Muscle layer of duodenum (tissue), 2 donors: Measurements from ENCODE around the gene TP53BP2.
"Not testable (repeated sequence)": the region's sequence is repeated elsewhere in the genome, so short reads cannot be mapped to it uniquely, and the experiment has no call there.

Experiments used
- H3K27ac ChIP-seq: one replicate; pipeline ENCODE4 v1.7.0; 2013; ENCODE audit warnings: mild to moderate bottlenecking, low read length
- H3K27me3 ChIP-seq: one replicate; pipeline ENCODE4 v1.7.0; 2013; ENCODE audit warnings: low read depth, mild to moderate bottlenecking, control low read depth, low read length
- H3K36me3 ChIP-seq, 2 donors: one replicate each; pipeline ENCODE4 v1.7.0; 2013; ENCODE audit warnings: low read length in 2 of 2, control low read depth in 1 of 2, mild to moderate bottlenecking in 1 of 2; ENCODE audit not compliant: insufficient read depth in 2 of 2, control insufficient read depth in 1 of 2
- H3K4me1 ChIP-seq, 2 donors: one replicate each; pipeline ENCODE4 v1.7.0; 2013; ENCODE audit warnings: low read length in 2 of 2, mild to moderate bottlenecking in 2 of 2, control low read depth in 1 of 2, moderate library complexity in 1 of 2; ENCODE audit not compliant: insufficient read depth in 2 of 2, control insufficient read depth in 1 of 2
- H3K4me3 ChIP-seq, 2 donors: one replicate each; pipeline ENCODE4 v1.7.0; 2013; ENCODE audit warnings: low read length in 2 of 2, low read depth in 1 of 2, mild to moderate bottlenecking in 1 of 2
- H3K9me3 ChIP-seq, 2 donors: one replicate each; pipeline ENCODE4 v1.7.0; 2013; ENCODE audit warnings: low read length in 2 of 2, control low read depth in 1 of 2, mild to moderate bottlenecking in 1 of 2; ENCODE audit not compliant: control insufficient read depth in 1 of 2
- donor health status: healthy.

The TP53BP2 gene

GRCh38 chr1:223748405-223748772, 97.4 kb downstream of the TP53BP2 start:
- H3K27me3 ChIP-seq: no peaks in the 10 kb centered on the region
- H3K9me3 ChIP-seq: no peaks in the 10 kb centered on the region
- H3K36me3 ChIP-seq: peaks cover 57 to 58% of the 10 kb centered on the region in 2 donors
- H3K4me1 ChIP-seq: peaks cover 10 to 13% of the 10 kb centered on the region in 2 donors
- peak overlapping the region; percentile 34 for H3K27ac ChIP-seq
- peak overlapping the region; percentile 51 to 52 for H3K4me3 ChIP-seq

- Histone ChIP-seq H3K27me3 (no peaks in the 10 kb centered on the region), H3K4me1 (peaks cover 10 to 13% of the 10 kb centered on the region in 2 donors), H3K9me3 (no peaks in the 10 kb centered on the region), H3K4me3 (peak overlapping the region in 1 of 2 donors; percentile 51), H3K36me3 (peaks cover 52 to 53% of the 10 kb centered on the region in 2 donors), H3K27ac (peak overlapping the region; percentile 10)
These were observed 97.9 kb downstream of the TP53BP2 start for GRCh38 chr1:223747838-223748335.

- Histone ChIP-seq H3K9me3 (no peaks in the 10 kb centered on the region), H3K27me3 (no peaks in the 10 kb centered on the region), H3K4me1 (peaks cover 10 to 13% of the 10 kb centered on the region in 2 donors), H3K36me3 (peaks cover 31 to 32% of the 10 kb centered on the region in 2 donors), H3K4me3 (no peak overlapping the region), H3K27ac (no peak overlapping the region)
These were observed 100.0 kb downstream of the TP53BP2 start for GRCh38 chr1:223745731-223746130.

GRCh38 chr1:223742856-223743517, 102.8 kb downstream of the TP53BP2 start:
- Histone ChIP-seq H3K36me3 (peaks cover 24 to 28% of the 10 kb centered on the region in 2 donors), H3K4me1 (peaks cover 16 to 24% of the 10 kb centered on the region in 2 donors), H3K9me3 (no peaks in the 10 kb centered on the region), H3K27me3 (no peaks in the 10 kb centered on the region), H3K4me3 (no peak overlapping the region), H3K27ac (no peak overlapping the region)

- Histone ChIP-seq H3K36me3 (peaks cover 15 to 18% of the 10 kb centered on the region in 2 donors), H3K4me1 (peaks cover 11 to 22% of the 10 kb centered on the region in 2 donors), H3K9me3 (no peaks in the 10 kb centered on the region), H3K4me3 (no peak overlapping the region), H3K27ac (no peak overlapping the region), H3K27me3 (no peaks in the 10 kb centered on the region)
These were observed 103.9 kb downstream of the TP53BP2 start for GRCh38 chr1:223741861-223742260.

- H3K27ac ChIP-seq: peak overlapping the region; percentile 74
These were observed 105.6 kb downstream of the TP53BP2 start for GRCh38 chr1:223740038-223740736.

GRCh38 chr1:223739366-223740037, 106.2 kb downstream of the TP53BP2 start:
- peak overlapping the region; percentile 74 for H3K27ac ChIP-seq
- H3K36me3 ChIP-seq: peaks cover 0 to 6% of the 10 kb centered on the region in 2 donors
- H3K4me1 ChIP-seq: peaks cover 11 to 22% of the 10 kb centered on the region in 2 donors
- H3K4me3 ChIP-seq: no peak overlapping the region
- no peaks in the 10 kb centered on the region for H3K9me3 ChIP-seq
- no peaks in the 10 kb centered on the region for H3K27me3 ChIP-seq

More at GRCh38 chr1:223740038-223740736, 105.6 kb downstream of the TP53BP2 start:
- not testable (repeated sequence) for H3K4me3 ChIP-seq, H3K9me3 ChIP-seq, H3K27me3 ChIP-seq, H3K36me3 ChIP-seq
- peaks cover 11 to 22% of the 10 kb centered on the region in 2 donors for H3K4me1 ChIP-seq

- no peak overlapping the region for H3K4me3 ChIP-seq
- H3K9me3 ChIP-seq: no peaks in the 10 kb centered on the region
- no peaks in the 10 kb centered on the region for H3K36me3 ChIP-seq
- peak overlapping the region; percentile 61 for H3K27ac ChIP-seq
- H3K27me3 ChIP-seq: no peaks in the 10 kb centered on the region
- peaks cover 14 to 30% of the 10 kb centered on the region in 2 donors for H3K4me1 ChIP-seq
These were observed 107.0 kb downstream of the TP53BP2 start for GRCh38 chr1:223738465-223739365.

- Histone ChIP-seq H3K4me1 (peaks cover 23 to 43% of the 10 kb centered on the region in 2 donors), H3K4me3 (no peak overlapping the region), H3K27me3 (no peaks in the 10 kb centered on the region), H3K27ac (no peak overlapping the region), H3K36me3 (no peaks in the 10 kb centered on the region), H3K9me3 (no peaks in the 10 kb centered on the region)
These were observed 108.4 kb downstream of the TP53BP2 start for GRCh38 chr1:223737342-223737741.

GRCh38 chr1:223736638-223737037, 109.1 kb downstream of the TP53BP2 start:
- H3K4me1 ChIP-seq: peaks cover 23 to 49% of the 10 kb centered on the region in 2 donors
- H3K27me3 ChIP-seq, H3K4me3 ChIP-seq, H3K27ac ChIP-seq, H3K9me3 ChIP-seq, H3K36me3 ChIP-seq: not testable (repeated sequence)
